IPS DF 4.7 (cell line): Measurements from ENCODE around the gene THOC2.
"Not testable (repeated sequence)": the region's sequence is repeated elsewhere in the genome, so short reads cannot be mapped to it uniquely, and the experiment has no call there.

Experiments used
- DNase-seq: peaks from one replicate; pipeline ENCODE4 v3.0.0-alpha.2; 2013; ENCODE audit warnings: low spot score; ENCODE audit errors: extremely low read depth

The THOC2 gene

GRCh38 chrX:123581586-123581985 lies 151.3 kb downstream of the THOC2 start:
- no peak for DNase-seq

- no peak for DNase-seq
Observed at GRCh38 chrX:123580792-123581191, 152.1 kb downstream of the THOC2 start.

- not testable (repeated sequence) for DNase-seq
Observed at GRCh38 chrX:123574027-123574426, 158.8 kb downstream of the THOC2 start.

DNA sequence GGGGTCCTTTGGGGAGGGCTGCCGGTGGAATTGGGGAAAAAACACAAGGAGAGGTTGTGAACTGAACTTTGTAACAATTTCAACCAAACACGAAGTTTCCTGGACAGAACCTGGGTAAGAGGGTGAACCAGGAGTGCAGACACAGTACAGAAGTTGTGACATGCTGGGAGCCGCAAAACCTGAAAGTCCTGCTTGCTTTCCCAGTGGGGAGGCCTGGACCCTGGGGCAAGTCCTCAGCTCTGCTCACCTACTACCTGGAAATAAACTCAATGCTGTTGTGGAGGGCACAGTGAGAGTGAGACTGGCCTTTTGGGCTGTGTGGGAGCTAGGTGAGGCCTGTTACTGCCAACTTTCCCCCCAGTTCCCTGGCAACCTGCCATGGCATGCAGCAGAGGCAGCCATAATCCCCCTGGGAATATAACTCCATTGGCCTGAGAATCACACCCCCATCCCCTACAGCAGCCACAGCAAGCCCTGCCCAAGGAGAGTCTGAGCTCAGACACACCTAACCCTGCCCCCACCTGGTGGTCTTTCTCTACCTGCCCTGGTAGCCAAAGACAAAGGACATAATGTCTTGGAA lies 162.8 kb downstream of the THOC2 start:
- no peak for DNase-seq

GRCh38 chrX:123563167-123563566 lies 169.7 kb downstream of the THOC2 start:
- no peak for DNase-seq

DNA sequence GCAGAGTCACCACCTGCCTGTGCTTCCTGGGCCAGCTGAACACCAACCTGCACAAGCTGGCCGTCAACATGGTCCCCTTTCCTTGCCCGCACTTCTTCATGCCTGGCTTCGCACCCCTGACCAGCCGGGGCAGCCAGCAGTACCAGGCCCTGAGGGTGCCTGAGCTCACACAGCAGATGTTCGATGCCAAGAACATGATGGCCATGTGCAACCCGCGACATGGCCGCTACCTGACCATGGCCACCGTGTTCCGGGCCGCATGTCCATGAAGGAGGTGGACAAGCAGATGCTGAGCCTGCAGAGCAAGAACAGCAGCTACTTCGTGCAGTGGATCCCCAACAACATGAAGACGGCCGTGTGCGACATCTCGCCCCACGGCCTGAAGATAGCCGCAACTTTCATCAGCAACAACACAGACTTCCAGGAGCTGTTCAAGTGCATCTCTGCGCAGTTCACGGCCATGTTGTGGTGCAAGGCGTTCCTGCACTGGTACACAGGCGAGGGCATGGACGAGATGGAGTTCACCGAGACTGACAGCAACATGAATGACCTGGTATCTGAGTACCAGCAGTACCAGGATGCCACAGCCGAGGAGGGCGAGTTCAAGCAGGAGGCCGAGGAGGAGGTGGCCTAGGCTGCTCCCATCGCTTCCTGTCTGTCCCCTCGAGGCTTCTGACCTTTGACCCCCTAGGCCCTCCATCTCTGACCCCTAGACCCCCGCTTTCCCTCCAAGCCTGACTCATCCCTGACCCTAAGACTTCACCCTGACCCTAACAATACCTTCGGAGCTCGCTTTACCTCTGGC lies 170.3 kb downstream of the THOC2 start:
- no peak for DNase-seq

GRCh38 chrX:123561439-123562215 lies 171.2 kb downstream of the THOC2 start:
- no peak for DNase-seq

- DNase-seq, result no peak
Observed at GRCh38 chrX:123550829-123551228, 182.0 kb downstream of the THOC2 start.
